Measurements from ENCODE around the gene KCNMB2.
"Not testable (repeated sequence)": the region's sequence is repeated elsewhere in the genome, so short reads cannot be mapped to it uniquely, and the experiment has no call there.

KCNMB2 gene

GRCh38 chr3:178519701-178520100 lies 16.5 kb upstream of the KCNMB2 start:
- DNase-seq (ENCODE audit: low read depth in 3 of 3), result no peak

- DNase-seq (ENCODE audit: low read depth in 3 of 3), result no peak
These were observed 15.8 kb upstream of the KCNMB2 start for GRCh38 chr3:178520451-178520850.

- DNase-seq (ENCODE audit: low read depth in 3 of 3), result no peak
These were observed 13.8 kb upstream of the KCNMB2 start for GRCh38 chr3:178522200-178523052.

GRCh38 chr3:178525251-178525650 lies 11.0 kb upstream of the KCNMB2 start:
- no peak for DNase-seq (ENCODE audit: low read depth in 3 of 3)

GRCh38 chr3:178526291-178526690 lies 9.9 kb upstream of the KCNMB2 start:
- DNase-seq (ENCODE audit: low read depth in 3 of 3), result no peak

GRCh38 chr3:178527981-178528380 lies 8.3 kb upstream of the KCNMB2 start:
- no peak for DNase-seq (ENCODE audit: low read depth in 3 of 3)

- DNase-seq (ENCODE audit: low read depth in 3 of 3), result no peak
These were observed 6.5 kb upstream of the KCNMB2 start for GRCh38 chr3:178529606-178530225.

GRCh38 chr3:178532476-178532875 lies 3.8 kb upstream of the KCNMB2 start:
- DNase-seq (ENCODE audit: low read depth in 3 of 3), result no peak

- DNase-seq (ENCODE audit: low read depth in 3 of 3), result no peak
These were observed 978 bp downstream of the KCNMB2 start for GRCh38 chr3:178537122-178537705.

- DNase-seq (ENCODE audit: low read depth in 3 of 3), result no peak
These were observed 1.8 kb downstream of the KCNMB2 start for GRCh38 chr3:178538056-178538455.

GRCh38 chr3:178540184-178540583 lies 3.9 kb downstream of the KCNMB2 start:
- no peak for DNase-seq (ENCODE audit: low read depth in 3 of 3)

GRCh38 chr3:178545337-178545736 lies 9.1 kb downstream of the KCNMB2 start:
- DNase-seq (ENCODE audit: low read depth in 3 of 3), result no peak

GRCh38 chr3:178546079-178546478 lies 9.8 kb downstream of the KCNMB2 start:
- DNase-seq (ENCODE audit: low read depth in 3 of 3), result no peak

- not testable (repeated sequence) for DNase-seq (ENCODE audit: low read depth in 3 of 3)
These were observed 13.2 kb downstream of the KCNMB2 start for GRCh38 chr3:178549426-178549825.

GRCh38 chr3:178551916-178552321 lies 15.7 kb downstream of the KCNMB2 start:
- DNase-seq (ENCODE audit: low read depth in 3 of 3), result no peak

GRCh38 chr3:178558637-178559036 lies 22.4 kb downstream of the KCNMB2 start:
- DNase-seq (ENCODE audit: low read depth in 3 of 3), result no peak

GRCh38 chr3:178560759-178561158 lies 24.5 kb downstream of the KCNMB2 start:
- DNase-seq (ENCODE audit: low read depth in 3 of 3), result no peak

GRCh38 chr3:178561239-178561638 lies 25.0 kb downstream of the KCNMB2 start:
- no peak for DNase-seq (ENCODE audit: low read depth in 3 of 3)

GRCh38 chr3:178562143-178562946 lies 26.1 kb downstream of the KCNMB2 start:
- DNase-seq (ENCODE audit: low read depth in 3 of 3), result no peak

- no peak for DNase-seq (ENCODE audit: low read depth in 3 of 3)
These were observed 26.7 kb downstream of the KCNMB2 start for GRCh38 chr3:178562947-178563232.

- no peak for DNase-seq (ENCODE audit: low read depth in 3 of 3)
These were observed 31.4 kb downstream of the KCNMB2 start for GRCh38 chr3:178567611-178568010.

GRCh38 chr3:178568155-178568731 lies 32.0 kb downstream of the KCNMB2 start:
- DNase-seq (ENCODE audit: low read depth in 3 of 3), result no peak
